Inferior parietal cortex (tissue), 1 donor: ENCODE data around the gene KRT8.
A peak's percentile ranks its signal among the peaks of the same experiment; 100 is the strongest.
"Not testable (repeated sequence)": the region's sequence is repeated elsewhere in the genome, so short reads cannot be mapped to it uniquely, and the experiment has no call there.

Experiments
- DNase-seq: peaks from one replicate; pipeline ENCODE4 v3.0.0-alpha.2; 2016; ENCODE audit errors: extremely low spot score

KRT8 gene

DNA sequence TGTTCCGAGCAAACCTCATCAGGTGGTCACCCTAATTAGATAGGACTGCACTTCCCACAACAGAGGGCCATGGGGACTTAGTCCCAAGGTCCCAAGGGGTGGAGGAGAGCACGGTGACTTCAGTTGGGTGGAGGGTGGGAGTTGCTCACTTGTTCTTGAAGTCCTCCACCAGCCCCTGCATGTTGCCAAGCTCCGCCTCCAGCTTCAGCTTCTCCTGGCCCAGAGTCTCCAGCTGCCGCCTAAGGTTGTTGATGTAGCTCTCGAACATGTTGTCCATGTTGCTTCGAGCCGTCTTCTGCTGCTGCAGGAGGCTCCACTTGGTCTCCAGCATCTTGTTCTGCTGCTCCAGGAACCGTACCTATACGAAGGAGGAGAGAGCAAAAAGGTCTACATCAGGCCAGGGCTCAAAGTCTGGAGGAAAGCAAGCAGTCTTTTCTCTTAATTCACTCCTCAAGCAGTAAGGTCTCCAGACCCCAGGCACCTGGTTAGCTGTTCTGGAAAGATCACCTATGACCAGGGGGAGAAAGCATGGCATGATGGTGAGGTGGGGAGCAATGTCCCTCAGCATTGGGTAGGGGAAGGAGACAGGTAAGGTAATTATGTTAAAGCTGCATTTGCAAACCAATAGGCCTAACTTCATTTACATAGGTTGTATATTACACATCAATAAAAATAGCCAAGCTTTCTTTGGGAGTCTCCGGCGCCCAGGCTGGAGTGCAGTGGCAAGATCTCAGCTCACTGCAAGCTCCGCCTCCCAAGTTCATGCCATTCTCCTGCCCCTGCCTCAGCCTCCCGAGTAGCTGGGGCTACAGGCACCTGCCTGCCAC is 2.9 kb downstream of the KRT8 start:
- no peak for DNase-seq

DNA sequence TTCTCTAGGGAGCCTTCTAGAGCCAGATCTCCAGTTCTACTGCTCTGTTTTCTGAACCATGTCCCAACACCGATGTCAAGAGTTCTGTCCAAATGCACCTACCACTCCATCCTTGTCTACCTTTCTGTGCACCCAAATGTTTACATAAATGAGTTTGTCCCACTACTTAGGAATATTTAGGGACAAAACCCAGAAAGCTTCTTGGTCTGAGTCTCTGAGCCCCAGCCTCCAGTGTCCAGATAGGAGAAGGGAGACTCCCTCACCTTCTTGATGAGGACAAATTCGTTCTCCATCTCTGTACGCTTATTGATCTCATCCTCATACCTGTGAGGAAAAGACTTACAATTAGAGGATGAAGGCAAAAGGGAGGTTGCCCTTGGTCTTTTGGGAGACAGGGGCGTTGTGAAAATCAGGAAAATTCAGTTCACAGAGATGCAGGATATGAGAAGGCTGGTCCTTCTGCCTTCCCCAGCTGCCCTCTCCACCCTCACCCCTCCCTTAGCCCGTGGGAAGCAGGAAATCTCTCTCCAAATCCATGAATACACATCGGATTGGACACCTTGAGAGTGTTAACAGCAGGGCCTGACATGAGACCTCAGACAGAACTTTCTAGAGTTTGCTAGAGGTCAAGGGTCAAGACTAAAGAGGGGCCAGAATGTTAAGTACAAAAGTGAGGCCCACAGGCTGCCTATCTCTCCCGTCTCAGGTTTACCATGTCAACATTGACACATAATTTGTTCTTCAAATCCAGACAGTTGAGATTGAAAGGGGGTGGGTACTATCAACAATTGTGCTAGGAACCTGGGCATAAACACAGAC is 3.8 kb downstream of the KRT8 start:
- DNase-seq = no peak

DNA sequence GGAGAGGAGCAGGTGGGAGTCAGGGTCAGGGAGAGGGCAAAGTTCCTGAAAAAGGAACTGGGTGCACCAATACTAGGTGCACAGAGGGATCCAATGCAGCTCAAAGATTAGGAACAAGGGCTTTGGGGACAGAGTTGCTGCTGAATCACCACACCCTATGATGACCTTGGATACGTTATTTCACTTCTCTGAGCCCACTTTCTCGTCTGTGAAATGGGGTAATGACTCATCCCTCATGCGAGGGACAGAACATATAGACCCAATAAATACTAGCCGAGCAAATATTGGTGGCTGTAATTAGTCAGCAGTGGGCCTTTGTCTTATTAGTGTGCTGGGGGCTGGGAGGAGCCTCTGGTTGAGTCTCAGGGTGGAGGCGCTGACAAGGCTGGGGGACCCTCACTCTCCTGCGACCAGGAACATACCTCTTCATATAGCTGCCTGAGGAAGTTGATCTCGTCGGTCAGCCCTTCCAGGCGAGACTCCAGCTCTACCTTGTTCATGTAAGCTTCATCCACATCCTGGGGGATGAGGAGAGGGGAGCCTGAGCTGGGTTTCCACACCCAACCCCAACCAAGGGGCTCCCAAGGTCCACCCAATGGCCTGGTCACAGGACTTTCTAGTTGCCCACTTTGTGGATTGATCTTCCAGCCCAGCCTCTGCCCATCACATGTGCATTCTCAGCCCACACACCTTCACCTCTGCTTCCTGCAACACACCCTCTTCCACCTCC is 4.5 kb downstream of the KRT8 start:
- no peak for DNase-seq

DNA sequence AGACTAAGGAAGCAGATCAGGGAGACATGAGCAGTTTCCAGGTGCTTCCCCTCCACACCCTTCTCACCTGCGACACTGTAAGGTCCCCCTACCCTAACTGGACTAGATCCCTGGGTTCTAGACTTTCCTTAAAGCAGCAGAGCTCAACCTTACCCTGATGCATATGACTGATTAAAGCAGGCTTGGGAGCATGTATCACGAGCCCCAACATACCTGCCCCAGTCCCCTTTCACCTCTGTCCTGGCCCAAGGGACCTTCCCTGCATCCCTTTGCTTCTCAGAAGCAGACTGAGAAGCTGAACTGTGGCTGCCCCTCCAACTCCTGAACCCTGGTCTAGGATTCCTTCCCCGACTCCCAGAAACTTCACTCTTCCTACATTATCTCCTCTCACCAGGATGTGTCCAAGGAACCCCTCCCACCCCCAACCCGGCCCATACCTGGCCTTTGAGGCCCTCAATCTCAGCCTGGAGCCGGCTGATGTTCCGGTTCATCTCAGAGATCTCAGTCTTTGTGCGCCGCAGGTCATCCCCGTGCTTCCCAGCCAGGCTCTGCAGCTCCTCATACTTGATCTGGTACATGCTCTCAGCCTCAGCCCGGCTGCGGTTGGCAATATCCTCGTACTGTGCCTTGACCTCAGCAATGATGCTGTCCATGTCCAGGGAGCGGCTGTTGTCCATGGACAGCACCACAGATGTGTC is 5.4 kb downstream of the KRT8 start:
- no peak for DNase-seq

DNA sequence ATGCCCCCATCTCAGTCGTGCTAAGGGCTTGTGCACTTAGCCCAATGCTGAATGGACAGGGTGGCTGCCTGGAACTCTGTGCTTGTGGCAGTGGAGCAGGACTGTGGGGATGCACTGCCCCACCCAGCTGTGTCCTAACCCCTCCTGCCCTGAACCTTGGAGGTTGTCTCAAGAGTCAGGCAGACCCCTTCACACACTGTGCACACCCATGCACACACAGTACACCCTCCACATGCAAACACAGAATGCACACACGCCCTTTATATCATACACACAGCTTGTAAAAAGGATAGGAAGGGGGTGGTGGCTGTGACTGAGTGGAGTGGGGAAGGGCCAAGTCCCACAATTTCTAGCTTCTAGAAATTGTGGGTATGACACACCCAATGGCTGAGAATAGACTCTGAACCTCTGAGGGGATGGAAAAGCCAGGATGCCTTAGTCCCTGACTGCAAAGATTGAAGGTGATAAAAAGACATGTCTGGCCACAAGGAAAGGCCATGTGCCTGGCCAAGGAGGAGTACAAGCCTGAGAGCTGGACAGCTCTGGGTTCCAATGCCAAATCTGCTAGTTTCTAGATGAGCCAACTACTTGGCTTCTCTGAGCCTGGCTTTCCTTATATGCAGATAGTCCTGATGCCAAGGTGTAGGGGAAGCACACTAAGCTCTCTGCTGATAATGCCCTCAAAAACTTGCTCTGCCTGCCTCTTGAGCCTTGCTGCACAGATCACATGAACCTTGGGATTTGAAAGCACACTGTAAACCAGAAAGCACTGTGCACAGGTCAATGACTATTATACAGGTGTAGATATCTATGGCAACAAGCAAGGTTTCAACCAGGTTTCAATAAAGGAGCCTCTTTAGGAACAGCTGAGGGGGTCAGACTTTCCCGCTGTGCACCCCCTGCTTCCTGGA is 8.4 kb downstream of the KRT8 start:
- DNase-seq = no peak

DNA sequence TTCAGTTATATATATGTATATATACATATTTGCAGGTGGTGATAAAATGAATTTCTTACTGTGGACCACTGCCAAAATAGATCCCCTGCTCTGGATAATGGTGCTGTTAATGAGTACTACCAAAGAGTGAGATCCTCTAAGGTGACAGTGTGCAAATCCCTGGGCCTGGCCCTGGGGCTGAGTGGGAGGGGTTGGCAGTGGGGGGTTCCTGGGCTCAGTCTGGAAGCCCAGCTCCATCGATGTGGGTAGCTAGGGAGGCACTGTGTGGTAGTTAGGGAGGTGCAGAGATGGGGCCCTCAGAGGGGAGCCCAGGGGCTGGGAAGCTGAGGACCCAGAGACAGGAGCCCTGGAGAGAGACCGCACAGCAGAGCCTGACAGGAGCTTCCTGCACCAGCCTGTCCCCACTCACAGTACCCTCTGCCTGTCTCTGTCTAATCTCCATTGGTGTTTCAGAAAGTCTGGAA is 9.1 kb downstream of the KRT8 start:
- DNase-seq = no peak

DNA sequence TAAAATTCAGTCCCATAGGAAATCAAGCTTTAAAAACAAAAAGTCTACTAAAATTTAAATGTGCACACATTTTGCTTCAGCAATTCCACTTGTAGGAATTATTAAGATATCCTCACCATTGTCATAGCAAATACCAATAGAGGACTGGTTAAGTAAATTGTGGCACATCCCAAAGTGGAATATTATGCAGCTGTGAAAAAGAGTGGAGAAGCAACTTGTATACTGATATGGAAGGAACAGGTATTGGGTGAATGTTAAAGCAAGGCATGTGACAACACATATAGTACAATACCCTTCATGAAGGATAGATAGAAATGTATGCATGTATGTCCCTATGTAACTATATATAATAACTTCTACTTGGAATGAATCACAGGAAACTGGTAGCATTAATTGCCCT is 11.9 kb downstream of the KRT8 start:
- no peak for DNase-seq

DNA sequence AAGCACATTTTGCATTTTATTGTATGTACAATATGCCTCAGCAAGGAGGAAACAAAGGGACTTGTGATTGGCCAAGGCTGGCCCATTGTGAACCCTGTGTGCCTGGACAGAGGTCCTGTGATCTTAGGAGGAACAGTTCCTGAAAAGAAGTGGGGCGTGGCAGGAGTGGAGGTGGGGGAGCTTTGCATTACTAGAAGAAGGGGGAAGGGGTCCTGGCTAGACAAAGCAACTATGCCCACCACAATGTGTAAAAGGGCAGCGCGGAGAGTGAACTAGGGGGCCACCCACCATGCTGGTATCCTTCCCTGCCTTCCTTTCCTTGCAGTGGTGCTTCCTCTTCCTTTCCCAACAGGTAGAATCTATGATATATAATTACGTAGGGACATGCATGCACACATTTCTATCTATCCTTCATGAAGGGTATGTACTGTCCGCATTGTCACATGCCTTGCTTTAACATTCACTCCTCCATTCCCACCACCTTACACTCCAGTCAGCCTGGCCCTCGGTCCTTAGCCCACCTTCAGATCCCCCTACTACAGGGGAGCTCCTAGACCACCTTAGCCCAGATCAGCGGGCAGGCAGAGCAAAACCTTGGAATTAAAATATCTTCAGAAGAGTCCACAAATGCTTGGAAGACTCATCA is 12.5 kb downstream of the KRT8 start:
- no peak for DNase-seq

DNA sequence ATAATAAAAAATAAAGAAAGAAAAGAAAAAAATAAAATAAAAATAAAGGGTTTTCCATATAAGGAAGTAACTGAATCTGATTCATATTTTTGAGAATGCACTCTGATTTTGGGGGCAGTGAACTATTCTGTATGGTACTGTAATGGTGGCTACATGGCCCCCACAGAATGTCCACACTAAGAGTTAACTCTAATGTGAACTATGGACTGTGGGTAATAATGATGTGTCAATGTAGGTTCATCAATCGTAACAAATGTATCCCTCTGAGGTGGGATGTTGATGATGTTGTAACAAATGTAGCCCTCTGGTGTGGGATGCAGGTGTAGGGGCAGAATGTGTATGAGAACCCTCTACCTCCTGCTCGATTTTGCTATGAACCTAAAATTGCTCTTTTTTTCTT is 13.8 kb downstream of the KRT8 start:
- no peak for DNase-seq

DNA sequence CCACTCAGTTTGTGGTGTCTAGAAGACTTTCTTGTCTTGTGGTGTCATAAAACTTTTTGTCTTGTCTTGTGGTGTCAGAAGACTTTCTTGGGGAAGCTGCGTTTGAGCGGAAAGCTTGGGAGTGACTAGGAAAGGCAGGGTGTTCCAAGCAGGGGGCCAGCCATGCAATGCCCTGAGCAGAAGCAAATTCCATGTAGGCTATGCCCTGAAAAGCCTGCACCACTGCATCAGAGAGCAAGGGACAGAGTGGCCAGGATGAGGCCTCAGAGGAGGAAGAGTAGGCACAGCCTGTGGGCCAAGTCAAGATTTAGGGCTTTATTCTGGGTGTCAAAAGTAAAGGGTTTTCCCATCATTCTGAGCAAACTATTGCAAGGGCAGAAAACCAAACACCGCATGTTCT is 14.5 kb downstream of the KRT8 start:
- DNase-seq = no peak

DNA sequence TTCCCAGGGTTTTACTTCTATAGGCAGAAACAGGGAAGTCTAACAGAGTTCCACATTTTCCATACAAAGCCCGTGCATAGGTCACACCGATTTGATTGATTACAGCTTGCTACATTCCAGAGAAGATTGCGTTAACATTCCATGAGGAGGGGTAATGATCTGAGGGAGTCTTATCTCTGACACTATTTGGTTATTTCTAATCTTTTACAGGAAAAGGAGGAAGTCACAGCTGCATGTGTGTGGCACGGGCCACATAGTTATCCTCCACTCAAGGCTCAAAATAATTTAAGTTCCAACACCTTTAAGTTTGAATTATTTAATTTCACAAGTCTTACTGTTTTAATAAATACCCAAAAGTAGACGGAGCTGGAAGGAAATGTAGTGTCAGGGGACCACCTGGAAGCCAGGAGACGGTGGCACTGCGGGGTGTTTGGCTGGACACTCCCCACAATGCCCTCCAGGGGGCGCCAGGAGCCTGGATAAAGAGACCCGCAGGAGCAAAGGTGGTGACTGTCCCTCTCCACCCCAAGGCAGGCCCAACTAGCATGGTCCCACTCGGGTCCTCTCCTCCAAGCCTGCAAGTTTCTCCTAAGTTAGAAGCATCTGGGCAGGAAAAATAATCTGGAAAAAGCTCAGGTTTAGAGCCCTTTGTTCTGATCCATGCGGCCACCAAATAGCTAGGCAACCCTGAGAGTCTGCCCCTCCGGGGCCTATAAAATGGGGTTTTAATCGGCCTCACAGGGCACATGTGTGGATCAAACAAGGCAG is 20.2 kb downstream of the KRT8 start:
- peak; percentile 77 for DNase-seq

DNA sequence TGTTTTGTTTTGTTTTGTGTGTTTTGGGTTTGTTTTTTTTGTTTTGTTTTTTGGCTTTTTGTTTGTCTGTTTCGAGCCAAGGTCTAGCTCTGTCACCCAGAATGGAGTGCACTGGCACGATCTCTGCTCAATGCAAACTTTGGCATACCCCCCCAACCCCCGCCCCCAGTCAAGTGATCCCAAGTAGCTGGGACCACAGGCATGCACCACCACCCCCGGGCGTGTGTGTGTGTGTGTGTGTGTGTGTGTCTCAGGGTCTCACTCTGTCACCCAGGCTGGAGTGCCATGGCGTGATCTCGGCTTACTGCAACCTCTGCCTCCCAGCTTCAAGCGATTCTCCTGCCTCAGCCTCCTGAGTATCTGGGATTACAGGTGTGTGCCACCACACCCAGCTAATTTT is 24.4 kb downstream of the KRT8 start:
- not testable (repeated sequence) for DNase-seq

DNA sequence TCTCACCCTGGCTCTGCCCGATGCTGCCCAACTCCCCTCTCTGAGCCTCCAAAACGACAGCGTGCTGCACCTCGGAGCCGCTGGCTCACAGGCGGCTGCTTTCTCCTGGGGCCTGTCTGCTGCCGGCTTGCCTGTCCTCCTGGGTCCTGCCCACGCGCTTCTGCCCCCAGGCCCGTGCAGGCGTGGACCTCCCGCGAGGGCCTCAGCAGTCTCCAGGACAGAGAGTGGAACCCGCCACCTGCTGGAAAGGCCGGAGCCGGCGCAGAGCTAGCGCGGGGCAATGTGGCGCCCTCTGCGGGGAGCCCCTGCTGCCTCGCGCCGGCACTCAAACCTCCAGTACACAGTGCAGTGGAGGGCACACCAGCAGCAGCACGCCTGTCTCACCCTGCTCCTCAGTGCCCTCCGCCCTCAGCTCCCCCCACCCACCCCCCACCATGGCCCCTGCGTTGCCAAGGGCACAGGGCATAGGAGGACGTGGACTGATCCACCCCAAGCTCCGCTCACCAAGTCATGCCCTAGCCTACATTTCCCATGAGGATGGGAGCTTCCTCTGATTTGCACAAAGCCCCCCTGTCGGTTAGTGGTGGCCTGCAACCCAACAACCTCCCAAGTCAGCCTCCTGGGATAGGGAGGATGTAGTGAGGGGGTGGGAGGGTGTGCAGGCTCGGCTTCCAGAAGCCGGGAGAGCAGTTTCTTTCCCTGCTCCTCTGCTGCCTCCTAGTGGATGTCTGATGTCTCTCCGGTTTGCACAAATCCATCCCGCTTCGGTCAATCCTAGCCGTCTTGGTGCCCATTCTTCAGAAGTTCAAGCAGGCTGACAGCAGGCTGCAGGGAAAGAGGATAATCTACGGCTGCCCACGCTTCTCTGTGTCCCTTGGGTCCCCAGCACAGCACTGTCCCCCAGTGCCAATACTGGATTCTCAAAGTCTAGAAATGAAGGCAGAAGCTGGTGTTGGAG is 25.2 kb downstream of the KRT8 start:
- peak; percentile 92 for DNase-seq

DNA sequence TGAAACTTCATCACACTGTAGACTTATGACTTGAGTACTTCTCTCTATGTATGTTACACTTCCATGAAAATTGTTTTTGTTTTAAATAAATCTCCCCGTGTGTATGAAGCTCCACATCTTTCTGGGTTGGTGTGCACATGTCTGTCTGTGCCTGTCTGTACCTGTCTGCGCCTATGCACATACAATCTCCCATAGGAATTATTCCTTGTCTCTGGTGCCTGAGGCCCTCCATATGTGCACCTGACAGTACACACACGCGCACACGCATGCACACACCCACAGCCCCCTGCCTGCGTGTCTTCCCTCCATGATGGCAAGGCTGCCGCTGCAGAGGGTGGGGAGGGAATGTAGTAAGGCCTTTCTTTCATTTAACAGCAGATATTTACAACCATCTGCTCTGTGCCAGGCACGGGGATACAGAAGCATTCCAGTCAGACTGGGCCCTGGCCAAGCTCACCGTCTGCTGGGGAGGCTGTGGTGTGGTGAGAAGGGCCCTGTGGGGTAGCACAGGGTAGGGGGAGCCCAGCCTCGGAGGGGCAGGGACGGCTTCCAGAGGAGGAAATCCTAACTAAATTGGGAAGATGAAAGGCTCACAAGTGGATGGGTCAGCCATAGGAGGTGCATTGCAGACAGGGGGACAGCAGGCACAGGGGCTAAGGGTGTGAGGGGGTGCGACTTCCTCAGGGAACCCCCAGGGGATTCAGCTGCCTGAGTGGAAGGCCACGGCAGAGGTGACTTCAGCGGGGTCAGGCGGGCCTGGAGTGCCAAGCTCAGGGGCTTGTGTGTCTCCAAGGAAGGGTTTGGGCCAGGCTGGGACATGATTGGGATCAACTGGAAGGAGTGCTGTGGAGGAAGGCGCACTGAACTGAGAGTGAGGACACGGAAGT is 26.1 kb downstream of the KRT8 start:
- no peak for DNase-seq

DNA sequence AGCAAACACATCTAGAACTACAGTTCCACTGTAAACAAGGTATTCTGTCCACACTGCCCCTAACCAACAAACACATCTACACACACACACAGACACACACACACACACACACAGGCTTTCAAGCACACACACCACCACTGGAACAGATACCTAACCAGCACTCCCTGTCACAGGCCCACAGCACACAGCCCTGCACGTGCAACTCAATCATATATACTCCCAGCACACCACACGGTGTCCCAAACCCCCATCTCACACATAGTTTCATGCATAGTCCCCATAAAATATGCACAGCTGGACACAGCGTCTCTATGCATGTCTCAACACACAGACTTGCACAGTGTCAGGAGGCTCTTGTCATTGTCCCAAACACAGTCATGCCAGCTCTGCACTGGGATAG is 27.6 kb downstream of the KRT8 start:
- no peak for DNase-seq

DNA sequence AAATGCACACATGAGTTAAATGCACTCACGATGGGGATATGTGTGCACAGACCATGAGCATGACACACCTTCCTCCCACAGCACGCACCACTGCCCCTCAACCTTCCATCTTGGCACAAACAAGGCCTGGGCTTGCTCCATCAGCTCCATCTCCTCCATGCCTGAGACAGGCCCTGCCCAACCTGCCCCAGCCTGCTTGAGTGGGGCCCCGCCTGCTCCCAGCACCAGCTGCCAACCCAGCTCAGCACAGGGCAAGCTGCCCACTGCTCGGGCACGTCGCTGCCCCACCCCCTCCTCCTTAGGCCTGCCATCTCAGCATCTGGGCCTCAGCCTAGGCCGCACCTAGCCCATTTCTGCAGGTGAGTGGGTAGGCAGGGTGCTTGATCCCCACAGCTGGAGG is 28.5 kb downstream of the KRT8 start:
- no peak for DNase-seq
